Endothelial cell of umbilical vein (primary cell): ENCODE results near the gene CAPN5. TPM values are rescaled to one million over a fixed set of nuclear protein-coding genes. Genes with fewer than 3 reads are reported as not detected.

Source experiments
- BruUV-seq: library from RNA; stranded (reverse); fragments of 400-500 nt; replicated peaks from 2 replicates; lab custom pipeline; 2021; lab: Mats Ljungman, UMichigan
- CTCF ChIA-PET: fragments of 300-600, 350-600 bp; sonication (Branson Sonifier 250); formaldehyde crosslinking; loops from one replicate; lab custom pipeline; 2021; ENCODE audit warnings: antibody characterized with exemption, inconsistent platforms; lab: Charles Lee
- POLR2A ChIA-PET: fragments of 300-600, 350-600 bp; sonication (Branson Sonifier 250); formaldehyde crosslinking; loops from one replicate; lab custom pipeline; 2021; ENCODE audit warnings: antibody characterized with exemption, inconsistent platforms; lab: Charles Lee
- DNase-seq: peaks from one replicate; pipeline ENCODE4 v3.0.0-alpha.2; 2011; ENCODE audit warnings: low read depth, low spot score
- FAIRE-seq: peaks from 2 replicates; lab custom pipeline; 2011; peaks lifted over from hg19 to GRCh38; lab: Jason Lieb, UNC
- H2AFZ ChIP-seq: 2 replicates; pipeline ENCODE4 v1.6.0; 2012; ENCODE audit warnings: low read depth, low read length, control low read depth, inconsistent platforms
- H3K27ac ChIP-seq: 2 replicates; pipeline ENCODE4 v1.5.1; 2011; ENCODE audit warnings: low read depth, mild to moderate bottlenecking, control low read depth, low read length, moderate library complexity; ENCODE audit not compliant: insufficient read depth
- H3K27me3 ChIP-seq, 2 experiments: 2 replicates each; pipeline versions ENCODE4 v1.6.0 to v1.6.1; 2011; ENCODE audit warnings: low read length in 2 of 2, mixed read lengths in 1 of 2; ENCODE audit not compliant: control insufficient read depth in 2 of 2, insufficient read depth in 2 of 2
- H3K36me3 ChIP-seq, 2 experiments: 2 replicates in 1 of 2; 3 replicates in 1 of 2; pipeline ENCODE4 v1.5.1; 2011; ENCODE audit warnings: low read length in 2 of 2, mild to moderate bottlenecking in 1 of 2, moderate library complexity in 1 of 2; ENCODE audit not compliant: control insufficient read depth in 2 of 2, insufficient read depth in 2 of 2; ENCODE audit errors: extremely low read depth in 1 of 2
- H3K4me1 ChIP-seq: 3 replicates; pipeline ENCODE4 v1.5.1; 2011; ENCODE audit warnings: mild to moderate bottlenecking, low read length; ENCODE audit not compliant: control insufficient read depth, insufficient read depth; ENCODE audit errors: extremely low read depth
- H3K4me2 ChIP-seq: 2 replicates; pipeline ENCODE4 v1.6.1; 2011; ENCODE audit warnings: low read length, control low read depth, mixed read lengths; ENCODE audit not compliant: insufficient read depth
- H3K4me3 ChIP-seq, 3 experiments: fragments of 200-600 bp in 1 of 3; sonication (generic), shearing (Covaris generic) in 1 of 3; replicated peaks in 1 of 3; 2 replicates each; pipeline ENCODE4 v1.5.1; 2011 to 2016; ENCODE audit warnings: control low read depth in 3 of 3, low read length in 3 of 3, mild to moderate bottlenecking in 2 of 3, inconsistent platforms in 1 of 3, low read depth in 1 of 3, moderate library complexity in 1 of 3; ENCODE audit not compliant: insufficient read depth in 1 of 3
- H3K79me2 ChIP-seq: 2 replicates; pipeline ENCODE4 v1.6.0; 2012; ENCODE audit warnings: low read length, inconsistent platforms; ENCODE audit not compliant: control insufficient read depth, insufficient read depth
- H3K9ac ChIP-seq: replicated peaks from 2 replicates; pipeline ENCODE3; 2011; ENCODE audit warnings: low read length, control low read depth; ENCODE audit not compliant: insufficient read depth; ENCODE audit errors: extremely low read depth
- H3K9me1 ChIP-seq: replicated peaks from 3 replicates; pipeline ENCODE4 v1.6.0; 2011; ENCODE audit warnings: mild to moderate bottlenecking, low read length; ENCODE audit not compliant: control insufficient read depth, insufficient read depth; ENCODE audit errors: extremely low read depth
- H3K9me3 ChIP-seq: replicated peaks from 2 replicates; pipeline ENCODE4 v1.5.1; 2012; ENCODE audit warnings: low read length, inconsistent platforms; ENCODE audit not compliant: control insufficient read depth, insufficient read depth
- H4K20me1 ChIP-seq: replicated peaks from 2 replicates; pipeline ENCODE3; 2011; ENCODE audit warnings: mild to moderate bottlenecking, low read length; ENCODE audit not compliant: control insufficient read depth, insufficient read depth; ENCODE audit errors: extremely low read depth
- CTCF ChIP-seq, 2 donors: IDR thresholded peaks; 1 replicate in 1 of 2; 2 replicates in 1 of 2; pipeline ENCODE4 v1.5.1; 2011; ENCODE audit warnings: low read length in 2 of 2, mild to moderate bottlenecking in 2 of 2, moderate library complexity in 2 of 2, control low read depth in 1 of 2, inconsistent platforms in 1 of 2, low read depth in 1 of 2; ENCODE audit not compliant: insufficient read depth in 1 of 2; ENCODE audit errors: extremely low read depth in 1 of 2
- EZH2 ChIP-seq: IDR thresholded peaks from 2 replicates; pipeline ENCODE4 v1.6.1; 2012; ENCODE audit warnings: borderline replicate concordance, low read depth, mild to moderate bottlenecking, moderate library complexity, low read length, inconsistent platforms; ENCODE audit not compliant: severe bottlenecking
- FOS ChIP-seq: IDR thresholded peaks from 2 replicates; pipeline ENCODE4 v1.6.1; 2011; ENCODE audit warnings: mild to moderate bottlenecking, low read length, moderate library complexity, borderline replicate concordance; ENCODE audit not compliant: insufficient read depth
- GATA2 ChIP-seq: IDR thresholded peaks from 2 replicates; pipeline ENCODE4 v1.7.0; 2011; ENCODE audit warnings: low read depth, mild to moderate bottlenecking, moderate library complexity, mixed read lengths, low read length; ENCODE audit not compliant: insufficient read length, insufficient read depth
- JUN ChIP-seq: IDR thresholded peaks from 2 replicates; pipeline ENCODE4 v1.6.1; 2011; ENCODE audit warnings: borderline replicate concordance, low read depth; ENCODE audit not compliant: insufficient read length, insufficient read depth
- MAX ChIP-seq: IDR thresholded peaks from 2 replicates; pipeline ENCODE4 v1.6.1; 2011; ENCODE audit not compliant: insufficient read depth, insufficient read length
- MYC ChIP-seq: IDR thresholded peaks from one replicate; pipeline ENCODE4 v1.6.1; 2011; ENCODE audit warnings: mild to moderate bottlenecking, low read depth, low read length
- POLR2A ChIP-seq: IDR thresholded peaks from 2 replicates; pipeline ENCODE4 v1.6.1; 2012; ENCODE audit warnings: low read depth, mild to moderate bottlenecking, control low read depth, low read length
- POLR2AphosphoS5 ChIP-seq: IDR thresholded peaks from 2 replicates; pipeline ENCODE4 v1.6.1; 2012; ENCODE audit warnings: low read depth, mild to moderate bottlenecking, control low read depth, low read length, moderate library complexity; ENCODE audit not compliant: insufficient read depth
- dilution Hi-C: fragments of 300-500 bp; cut with MboI; formaldehyde crosslinking; loops from one replicate; pipeline ENCODE4 v1.15.0; 2019; ENCODE audit warnings: low sequenced_read_pairs; ENCODE audit not compliant: extremely low pct_ligation_motif_present
- intact Hi-C: fragments of 100-400 bp; cut with micrococcal nuclease; formaldehyde crosslinking; loops from one replicate; pipeline ENCODE4 v1.10.0; 2022
- polyA plus RNA-seq, 4 experiments: library from polyadenylated mRNA; depleted of rRNA in 3 of 4; stranded (reverse) in 3 of 4; unstranded in 1 of 4; fragments of >200 nt; gene quantifications; 2 replicates each; pipeline versions ENCODE4 v1.2.1 to v1.2.3, GENCODE V29; 2011 to 2012; ENCODE audit warnings: missing spikeins in 1 of 4
- total RNA-seq: library from RNA; stranded (reverse); gene quantifications from 2 replicates; pipeline ENCODE4 v1.2.3, GENCODE V29; 2021

CAPN5 gene
- total and polyA plus RNA-seq, 2 donors (not counting 3 experiments of a cell fraction or from before 2014, with no cell fraction given) = 15.0 to 17.0 TPM

- H3K27ac ChIP-seq = no peak overlapping the region
- H3K9ac ChIP-seq = no peak overlapping the region
- intact Hi-C loops (no loop called here), dilution Hi-C loops (no loop called here)
- no peak for FAIRE-seq
- no TSS peak for BruUV-seq
- H4K20me1 ChIP-seq = no peaks in the 10 kb centered on the region
- no peaks in the 10 kb centered on the region for H3K4me1 ChIP-seq
- H3K79me2 ChIP-seq = no peaks in the 10 kb centered on the region
- DNase-seq = no peak
- ChIA-PET POLR2A (no interaction called here), CTCF (interaction anchor here (1.2 to 3.3 kb wide), 2 partner anchors 8 to 71 kb away, joined by 3 to 14 read pairs; no protein-coding TSS in a partner anchor)
- no peaks in the 10 kb centered on the region for H3K27me3 ChIP-seq
- H3K36me3 ChIP-seq = peaks cover 0 to 7% of the 10 kb centered on the region in 2 experiments
- H3K4me3 ChIP-seq = no peak overlapping the region
- H3K4me2 ChIP-seq = no peak overlapping the region
- H3K9me1 ChIP-seq = no peaks in the 10 kb centered on the region
- H3K9me3 ChIP-seq = no peaks in the 10 kb centered on the region
- TF ChIP-seq JUN = no peak
- H2AFZ ChIP-seq = no peak overlapping the region
Measured at GRCh38 chr11:77118971-77119370, 52.2 kb downstream of the CAPN5 start.

DNA sequence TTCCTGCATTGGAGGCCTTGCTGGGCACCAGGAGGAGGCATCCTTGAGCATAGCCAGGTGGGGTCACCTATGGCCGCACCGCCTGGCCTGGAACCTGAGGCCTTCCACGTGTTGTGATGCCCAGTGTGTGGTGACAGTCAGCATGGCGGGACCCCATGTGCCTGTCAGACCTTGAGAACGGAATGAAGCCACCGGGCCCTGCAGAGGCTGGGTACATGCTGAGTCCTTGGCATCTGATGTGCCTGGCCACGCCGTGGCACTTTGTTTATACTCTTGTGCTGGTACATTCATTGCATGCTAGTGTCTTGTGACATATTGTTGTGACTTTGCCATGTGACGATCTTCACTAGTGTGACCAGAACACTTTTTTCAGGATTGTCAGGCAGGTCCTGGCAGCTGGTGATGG lies 52.8 kb downstream of the CAPN5 start:
- ChIA-PET CTCF (interaction anchor here (1.2 to 3.3 kb wide), 2 partner anchors 7 to 72 kb away, joined by 3 to 14 read pairs; no protein-coding TSS in a partner anchor), POLR2A (no interaction called here)

More for the DNA sequence above, 52.8 kb downstream of the CAPN5 start:
- Histone ChIP-seq H3K27ac (no peak overlapping the region), H3K4me1 (no peaks in the 10 kb centered on the region), H2AFZ (no peak overlapping the region), H3K79me2 (no peaks in the 10 kb centered on the region), H4K20me1 (no peaks in the 10 kb centered on the region), H3K4me2 (no peak overlapping the region), H3K9ac (no peak overlapping the region), H3K9me1 (no peaks in the 10 kb centered on the region), H3K27me3 (no peaks in the 10 kb centered on the region), H3K9me3 (no peaks in the 10 kb centered on the region), H3K36me3 (peaks cover 0 to 7% of the 10 kb centered on the region in 2 experiments), H3K4me3 (no peak overlapping the region)
- no TSS peak for BruUV-seq
- intact Hi-C loops = no loop called here
- no peak for FAIRE-seq
- DNase-seq = no peak
- no peak for TF ChIP-seq JUN
- no peak for TF ChIP-seq MAX
- TF ChIP-seq FOS = no peak
- no peak for TF ChIP-seq CTCF (IDR thresholded peaks at IDR 0.05; ENCODE audit: extremely low read depth in 1 of 2, insufficient read depth in 1 of 2, low read depth in 1 of 2, low read length in 2 of 2)
- TF ChIP-seq POLR2AphosphoS5 = no peak
- no peak for TF ChIP-seq EZH2
- no peak for TF ChIP-seq GATA2
- TF ChIP-seq POLR2A = no peak
- no peak for TF ChIP-seq MYC
- dilution Hi-C loops = no loop called here
